NCI-H524 treated with DMSO at 0.1 percent for 48 hours (cell line): ENCODE results near the gene RGS21.
"Not testable (repeated sequence)": the region's sequence is repeated elsewhere in the genome, so short reads cannot be mapped to it uniquely, and the experiment has no call there.

Experiments
- DNase-seq: peaks from one replicate; lab custom pipeline; 2025; lab: John Stamatoyannopoulos, UW

Gene RGS21, protein sequence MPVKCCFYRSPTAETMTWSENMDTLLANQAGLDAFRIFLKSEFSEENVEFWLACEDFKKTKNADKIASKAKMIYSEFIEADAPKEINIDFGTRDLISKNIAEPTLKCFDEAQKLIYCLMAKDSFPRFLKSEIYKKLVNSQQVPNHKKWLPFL

DNA sequence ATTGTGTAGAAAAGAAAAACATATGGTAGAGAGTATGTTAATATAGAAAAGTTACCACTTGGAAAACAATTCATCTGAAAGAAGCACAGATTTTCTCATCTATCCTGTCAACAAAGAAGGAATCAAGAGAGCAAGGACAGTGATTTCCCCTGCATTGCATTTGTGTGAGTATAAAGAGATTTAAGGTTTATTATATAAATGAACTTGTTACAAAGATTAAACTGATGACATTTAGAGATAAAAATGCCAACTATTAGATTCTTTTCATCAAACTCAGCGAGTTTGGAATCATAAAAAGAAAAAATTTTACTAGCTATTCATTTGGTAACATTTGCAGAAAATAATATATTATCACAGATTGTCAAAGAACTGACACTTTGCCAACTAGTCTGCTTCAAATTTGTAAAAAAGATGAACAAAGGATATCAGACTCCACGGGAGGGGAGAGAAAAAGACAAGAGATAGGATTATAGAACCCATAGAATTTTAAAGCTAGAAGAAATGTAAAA is at the start of gene RGS21:
RGS21 (plus strand) TSS at position 51 of the 509 bp plus-strand sequence. CDS start 26,045 bp downstream, outside the sequence.
- DNase-seq: no peak

DNA sequence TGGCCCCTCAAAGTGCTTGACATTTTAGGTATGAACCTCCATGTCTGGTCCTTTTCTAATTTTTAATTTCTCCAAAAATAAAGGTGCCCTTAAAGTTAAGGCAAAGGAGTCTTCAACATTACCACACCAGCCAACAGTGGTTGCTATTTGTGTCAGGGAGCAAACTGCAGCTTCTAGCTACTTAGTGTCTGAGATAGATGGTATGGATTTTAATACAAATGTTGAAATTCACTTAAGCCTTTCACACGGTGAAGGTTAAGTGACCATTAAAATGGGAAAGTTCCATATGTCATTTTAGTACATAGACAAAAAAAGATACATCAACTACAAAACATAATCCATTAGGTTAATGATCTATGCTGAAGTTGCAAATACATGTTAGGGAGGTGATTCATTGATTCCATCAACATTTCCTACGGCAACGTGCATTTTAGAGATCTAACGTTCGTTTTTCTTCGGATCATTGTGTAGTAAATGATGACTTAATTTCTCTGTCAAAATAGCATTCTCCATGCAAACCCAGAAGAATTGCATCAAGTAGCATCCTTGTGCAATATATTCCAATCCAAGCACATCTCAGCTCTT is 48.2 kb upstream of the RGS21 start:
- DNase-seq: no peak

DNA sequence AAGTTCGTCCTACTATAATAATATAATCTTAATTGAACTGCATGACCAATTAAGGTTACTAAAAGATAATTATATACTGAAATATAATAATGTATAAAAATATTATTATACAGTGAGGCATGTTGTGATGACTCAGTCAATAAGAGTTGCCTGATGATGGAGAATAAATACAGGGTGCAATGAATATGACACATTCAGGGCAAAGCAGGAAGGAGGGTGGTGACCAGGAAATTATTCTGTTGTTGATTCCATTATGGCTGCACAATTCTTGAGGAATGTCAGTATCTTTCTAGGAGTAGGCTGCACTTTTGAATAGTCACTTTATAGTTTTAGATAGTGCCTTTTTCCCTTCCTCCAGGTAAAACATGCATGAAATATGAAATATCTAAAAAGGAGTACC is 46.4 kb upstream of the RGS21 start:
- DNase-seq: no peak

DNA sequence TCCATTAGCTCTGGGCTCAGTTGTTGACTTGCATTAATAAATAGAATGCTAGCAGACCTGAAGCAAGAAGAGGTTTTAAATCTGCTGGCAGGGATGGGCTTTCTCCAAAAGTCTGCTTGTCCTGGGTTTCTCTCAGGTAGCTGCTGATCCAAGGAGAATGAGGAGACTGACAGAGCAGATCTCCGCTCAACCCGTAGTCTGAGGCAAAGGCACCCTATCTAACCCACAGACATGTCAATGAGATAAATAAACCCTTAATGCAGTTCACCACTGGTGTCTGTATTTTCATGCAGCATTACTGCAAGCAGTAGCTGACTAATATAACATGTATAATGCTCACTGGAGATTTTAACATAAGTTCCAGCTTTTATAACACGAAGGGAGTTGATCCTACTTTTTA is 44.1 kb upstream of the RGS21 start:
- DNase-seq: no peak

DNA sequence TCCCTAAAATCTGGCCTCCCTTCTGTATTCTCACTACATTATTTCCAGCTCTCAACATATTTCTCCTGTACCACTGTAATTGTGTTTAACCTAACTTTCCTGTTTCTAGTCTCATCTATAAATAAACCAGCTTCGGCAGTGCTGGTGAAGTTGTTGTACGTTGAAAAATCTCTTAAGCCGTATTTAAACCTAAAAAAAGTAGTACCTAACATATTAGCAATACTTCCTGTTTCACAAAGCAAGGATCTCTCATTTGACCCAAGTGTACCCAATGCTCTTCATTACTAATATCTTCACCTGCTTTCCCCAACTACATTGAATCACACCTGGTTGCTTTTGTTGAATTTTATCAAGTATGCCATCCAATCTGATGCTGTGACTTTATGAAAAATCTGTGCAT is 42.2 kb upstream of the RGS21 start:
- DNase-seq: no peak

DNA sequence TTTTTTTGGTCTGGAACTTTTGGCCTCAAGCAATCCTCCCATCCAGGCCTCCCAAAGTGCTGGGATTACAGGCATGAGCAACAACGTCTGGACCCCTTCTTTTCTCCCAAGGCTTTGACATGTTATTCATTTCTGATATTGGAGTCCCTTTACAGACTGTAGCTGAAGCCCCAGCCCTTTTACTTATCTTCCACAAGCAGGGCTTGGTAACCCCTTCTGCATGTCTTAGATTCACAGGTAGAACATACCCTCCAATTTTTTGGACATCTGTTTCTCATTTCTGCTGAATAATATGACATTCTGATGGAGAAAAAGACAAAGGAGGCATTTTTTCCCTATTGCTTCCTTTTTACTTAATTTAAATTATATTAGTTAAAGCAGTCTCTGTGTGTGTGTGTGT is 39.2 kb upstream of the RGS21 start:
- DNase-seq: no peak

DNA sequence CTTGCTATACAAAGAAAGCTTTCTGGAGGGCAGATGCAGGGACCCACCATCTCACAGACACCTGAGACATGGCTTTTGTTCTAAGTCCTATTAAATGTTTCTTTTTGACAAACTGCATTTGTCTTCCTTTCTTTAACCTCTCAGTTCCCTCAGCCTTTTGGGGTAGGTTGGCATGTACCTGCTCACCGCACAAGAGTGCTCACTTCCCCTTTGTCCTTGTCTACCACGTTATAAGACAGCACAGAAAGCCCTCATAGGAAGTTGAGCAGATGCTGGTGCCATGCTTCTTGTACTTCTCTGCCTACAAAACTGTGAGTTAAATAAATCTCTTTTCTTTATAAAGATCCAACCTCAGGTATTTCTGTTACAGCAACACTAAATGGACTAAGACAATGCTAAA is 31.9 kb upstream of the RGS21 start:
- no peak for DNase-seq

DNA sequence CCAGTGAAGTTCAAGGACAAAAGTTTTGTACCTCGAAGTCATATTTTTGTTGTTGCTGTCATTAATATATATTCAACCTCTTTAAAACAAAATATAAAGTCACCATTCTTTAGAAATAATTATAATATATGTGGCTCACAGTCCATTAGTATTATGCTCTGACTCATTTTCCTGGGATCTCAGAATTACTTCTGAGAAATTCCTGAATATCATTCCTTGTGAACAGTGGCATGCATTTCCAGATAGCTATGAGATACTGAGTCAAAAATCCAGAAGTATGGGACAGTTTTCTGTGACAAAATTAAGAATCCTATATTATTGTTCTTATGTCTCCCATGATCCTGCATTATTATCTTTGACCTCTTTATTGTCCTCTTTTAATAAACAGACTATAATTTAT is 13.8 kb upstream of the RGS21 start:
- DNase-seq: no peak

DNA sequence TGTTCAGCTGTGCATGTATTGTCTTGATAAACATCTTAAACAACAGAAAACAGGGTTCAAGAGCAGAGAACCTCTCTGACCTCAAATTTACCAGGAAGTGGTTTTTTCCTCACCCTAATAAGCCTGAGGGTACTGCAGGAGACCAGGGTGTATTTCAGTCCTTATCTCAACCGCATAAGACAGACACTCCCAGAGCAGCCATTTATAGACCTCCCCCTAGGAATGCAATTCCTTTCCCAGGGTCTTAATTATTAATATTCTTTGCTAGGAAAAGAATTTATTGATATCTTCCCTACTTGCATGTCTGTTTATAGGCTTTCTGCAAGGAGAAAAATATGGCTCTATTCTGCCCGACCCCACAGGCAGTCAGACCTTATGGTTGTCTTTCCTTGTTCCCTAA is 8.5 kb upstream of the RGS21 start:
- not testable (repeated sequence) for DNase-seq

DNA sequence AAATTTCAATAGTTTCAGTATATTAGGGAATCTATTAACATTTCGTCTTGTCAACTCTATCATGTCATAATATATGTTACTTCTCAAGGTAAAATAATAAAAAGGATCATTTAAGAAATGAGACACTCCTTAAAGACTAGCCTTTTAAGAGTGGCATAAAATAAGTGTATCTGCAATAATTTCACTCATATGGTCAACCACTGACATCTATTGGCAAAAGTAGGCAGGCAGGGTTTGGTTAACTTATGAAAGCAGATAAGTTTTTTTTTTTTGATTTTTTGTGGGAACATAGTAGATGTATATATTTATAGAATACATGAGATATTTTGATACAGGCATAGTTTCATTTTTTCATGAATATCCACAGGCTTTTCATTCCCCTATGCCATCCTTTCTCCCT is 5.5 kb upstream of the RGS21 start:
- DNase-seq: no peak

DNA sequence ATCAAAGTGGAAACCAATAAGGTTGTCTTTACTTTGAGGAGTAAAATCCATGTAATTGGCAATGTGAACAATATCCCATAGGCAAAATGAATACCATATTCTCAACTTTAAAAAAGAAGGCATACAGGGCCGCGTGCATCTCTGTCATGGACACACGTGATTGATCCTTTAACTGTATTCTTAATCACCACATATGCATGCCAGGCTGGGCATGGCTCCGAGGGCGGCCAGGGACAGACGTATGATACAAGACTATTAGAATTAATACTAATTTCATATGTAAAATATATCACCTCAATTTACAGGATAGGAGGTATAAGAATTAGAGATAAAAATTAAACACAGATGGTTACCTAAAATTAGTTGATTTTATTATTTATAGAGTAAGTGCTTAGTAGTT is 11.2 kb downstream of the RGS21 start:
- no peak for DNase-seq

DNA sequence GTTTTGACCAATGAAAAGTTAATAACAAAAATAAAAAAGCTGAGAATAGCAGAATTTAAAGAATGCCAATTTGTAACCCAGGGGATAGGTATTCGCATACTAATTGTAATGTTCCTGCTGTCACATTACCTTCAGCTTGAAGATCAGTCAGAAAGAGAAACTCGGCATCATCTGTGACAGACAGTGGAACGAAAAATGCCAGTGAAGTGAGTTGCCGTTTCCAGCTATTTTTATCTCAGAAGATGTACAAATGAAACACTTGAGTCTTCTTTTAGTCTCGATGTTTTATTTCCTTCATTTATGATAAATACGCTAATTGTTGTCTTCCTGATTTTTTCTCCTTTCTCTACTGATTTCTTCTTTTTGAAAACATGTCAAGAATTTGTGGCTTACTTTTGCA is 26.1 kb downstream of the RGS21 start:
- no peak for DNase-seq

DNA sequence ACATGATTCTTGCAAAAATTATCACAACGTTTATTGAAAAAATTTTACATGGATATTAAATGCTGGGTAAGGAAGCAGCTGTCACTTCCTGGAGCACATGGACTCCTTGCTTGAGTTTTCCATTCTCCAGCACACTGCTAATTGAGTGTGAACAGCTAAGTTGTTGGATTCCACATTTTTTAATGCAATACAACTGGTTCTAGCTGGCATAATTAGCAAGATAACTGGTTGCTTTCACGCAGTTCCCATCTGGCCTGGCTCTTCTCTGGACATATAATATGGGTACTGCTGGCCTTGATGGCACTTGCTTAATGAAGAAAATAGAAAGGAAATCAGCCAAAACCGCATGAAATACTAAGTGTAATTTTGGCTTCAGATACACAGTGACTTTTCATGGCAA is 26.6 kb downstream of the RGS21 start:
- DNase-seq: peak; percentile 70

DNA sequence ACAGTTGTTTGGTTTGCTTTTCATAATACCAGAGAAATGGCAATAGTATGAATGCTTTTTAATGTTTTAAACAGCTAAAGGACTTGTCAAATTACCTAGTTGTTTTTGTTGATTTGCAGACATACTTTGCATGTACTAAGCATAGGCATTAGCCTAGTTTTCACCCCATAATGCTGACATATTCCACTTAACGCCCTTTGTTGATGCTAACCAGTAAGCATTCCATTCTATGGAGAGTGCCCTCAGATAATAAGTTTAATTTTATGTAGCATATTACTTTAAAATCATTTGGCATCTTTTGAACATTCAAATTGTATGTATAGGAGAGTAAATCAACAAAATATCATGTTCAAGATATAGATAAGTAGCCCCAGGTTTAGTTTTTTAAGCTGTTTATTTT is 32.5 kb downstream of the RGS21 start:
- DNase-seq: no peak

DNA sequence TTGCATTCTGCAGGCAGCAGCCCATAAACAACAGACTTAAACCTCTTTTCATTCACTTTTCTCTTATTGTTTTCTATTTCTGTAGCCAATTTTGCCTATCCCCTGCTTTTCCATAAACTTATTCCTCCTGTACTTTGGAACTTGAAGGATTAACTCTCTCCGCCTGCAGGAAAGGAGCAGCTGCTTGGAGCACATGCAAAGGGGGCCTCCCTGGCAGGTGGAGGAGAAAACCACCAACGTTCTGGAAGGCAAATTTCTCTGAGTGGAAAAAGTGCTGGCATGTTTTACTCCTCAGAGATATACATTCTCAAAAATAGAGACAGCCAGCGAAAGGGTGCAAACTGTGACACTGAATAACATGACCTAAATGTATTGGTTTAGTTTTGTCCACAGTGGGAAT is 33.6 kb downstream of the RGS21 start:
- DNase-seq: no peak

DNA sequence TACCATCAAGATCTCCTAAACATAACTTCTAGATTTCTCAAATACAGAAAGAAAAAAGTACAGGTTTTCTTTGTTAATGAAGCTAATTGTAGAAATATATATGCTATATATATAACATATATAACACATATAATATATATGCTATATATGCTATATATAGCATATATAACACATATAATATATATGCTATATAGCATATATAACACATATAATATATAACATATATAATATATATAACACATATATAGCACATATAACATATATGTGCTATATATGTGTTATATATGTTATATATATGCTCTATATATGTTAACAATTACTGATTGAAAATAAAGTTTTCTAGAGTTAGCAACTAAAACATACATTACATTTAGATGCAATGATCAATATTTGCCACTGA is 34.8 kb downstream of the RGS21 start:
- DNase-seq: no peak

DNA sequence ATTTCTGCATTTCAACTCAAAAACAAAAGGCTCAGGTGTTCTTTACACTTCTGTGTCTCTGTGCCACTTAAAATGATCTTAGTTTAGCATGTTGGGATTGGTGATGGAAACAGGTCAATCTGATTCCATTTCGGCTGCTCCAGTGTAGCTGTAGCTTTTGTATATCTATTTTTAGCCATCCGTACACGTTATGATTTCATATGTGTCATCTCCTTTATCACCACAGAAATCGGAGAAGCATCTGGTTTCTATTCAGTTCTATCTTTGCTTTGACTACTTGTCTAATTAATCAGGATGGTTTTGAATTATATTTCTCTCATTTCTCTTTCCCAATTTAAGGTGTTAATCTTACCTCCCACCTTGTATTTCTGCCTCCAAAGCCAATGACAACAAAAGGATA is 41.1 kb downstream of the RGS21 start:
- DNase-seq: no peak

DNA sequence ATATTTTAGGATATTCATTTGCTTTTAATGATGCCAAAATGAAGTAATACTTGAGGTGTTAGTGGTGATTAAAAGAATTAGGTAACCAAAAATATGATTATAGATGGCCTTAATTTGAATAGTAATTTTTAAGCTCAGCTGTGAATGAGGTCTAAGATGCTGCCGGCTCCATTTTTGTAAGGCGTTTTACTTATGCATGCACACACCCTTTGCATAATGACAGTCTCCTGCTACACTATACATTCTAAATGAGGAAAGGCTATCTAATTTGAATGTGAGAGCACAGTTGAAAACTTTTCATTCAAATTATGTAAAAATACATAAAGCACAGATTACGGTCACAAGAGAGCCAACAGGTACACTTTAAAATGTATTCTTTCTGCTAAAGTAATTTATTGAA is 41.6 kb downstream of the RGS21 start:
- DNase-seq: no peak

DNA sequence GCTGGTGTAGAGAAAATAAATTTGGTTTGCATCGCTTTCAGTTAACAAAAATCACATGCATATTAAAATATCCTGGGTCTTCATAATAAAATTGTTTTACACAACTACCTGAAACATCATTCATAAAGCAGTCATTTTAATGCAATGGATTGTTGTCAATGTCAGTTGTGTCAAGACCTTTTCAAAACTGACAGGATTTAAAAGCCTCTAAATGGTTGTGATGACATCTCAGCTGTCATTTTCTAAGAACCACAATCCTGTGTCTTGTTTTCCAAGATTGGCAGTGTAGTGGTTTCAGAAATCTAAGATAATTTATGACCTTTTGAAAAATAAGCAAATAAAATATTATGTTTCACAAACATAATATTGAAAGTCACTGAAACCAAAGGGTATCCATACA is 42.0 kb downstream of the RGS21 start:
- no peak for DNase-seq

DNA sequence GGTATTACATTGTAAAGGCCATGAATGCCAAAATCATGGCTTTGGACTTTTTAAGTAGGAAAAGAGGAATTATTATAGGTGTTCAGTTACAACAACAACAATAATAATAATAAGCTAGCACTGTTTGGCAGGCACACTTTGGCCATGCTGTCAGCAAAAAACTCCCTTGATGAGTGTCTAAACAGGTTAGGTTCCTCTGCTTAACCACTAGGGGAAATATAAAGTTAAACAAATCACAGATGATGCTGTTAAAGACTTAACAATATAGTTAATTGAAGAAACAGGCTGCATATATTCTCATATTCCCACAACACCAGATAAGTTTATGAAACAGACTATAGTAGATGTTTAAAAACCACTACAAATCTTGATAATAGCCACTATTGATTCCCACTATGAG is 46.4 kb downstream of the RGS21 start:
- DNase-seq: no peak

DNA sequence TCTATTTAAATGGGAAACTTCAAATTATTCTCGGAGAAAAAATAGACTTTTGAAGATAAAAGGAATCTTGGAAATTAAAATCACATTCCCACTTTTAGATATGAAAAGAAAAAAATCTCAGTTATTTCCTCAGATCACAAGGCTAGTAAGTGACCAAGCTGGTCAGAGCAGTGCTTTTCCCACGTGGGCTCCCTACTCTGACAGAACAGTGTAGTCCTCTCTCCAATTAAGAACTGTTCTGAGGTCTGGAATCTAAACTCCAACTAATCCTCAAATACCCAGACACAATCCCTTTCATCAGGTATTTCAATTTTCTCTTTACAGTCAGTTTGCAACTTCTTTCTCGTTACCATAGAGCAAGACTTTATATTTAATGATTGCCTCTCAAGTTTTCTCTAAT is 50.6 kb downstream of the RGS21 start:
- DNase-seq: no peak

DNA sequence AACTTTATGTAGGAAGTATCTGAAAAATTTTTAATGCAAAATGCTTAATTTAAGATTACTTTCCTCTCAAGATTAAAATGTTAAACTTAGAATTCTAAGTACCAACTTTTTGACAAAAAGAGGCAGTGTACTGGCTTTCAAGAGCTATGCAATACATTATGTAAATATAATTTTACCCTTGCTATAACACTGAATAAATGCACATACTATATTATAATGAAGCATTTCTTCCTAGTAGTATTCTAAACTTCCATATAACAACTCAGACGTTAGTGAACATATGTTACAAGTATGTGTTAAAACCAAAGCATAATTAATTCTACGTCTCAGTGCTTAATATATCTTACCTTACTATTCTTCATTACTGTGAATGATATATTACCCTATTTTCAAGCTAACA is 58.5 kb downstream of the RGS21 start:
- no peak for DNase-seq

DNA sequence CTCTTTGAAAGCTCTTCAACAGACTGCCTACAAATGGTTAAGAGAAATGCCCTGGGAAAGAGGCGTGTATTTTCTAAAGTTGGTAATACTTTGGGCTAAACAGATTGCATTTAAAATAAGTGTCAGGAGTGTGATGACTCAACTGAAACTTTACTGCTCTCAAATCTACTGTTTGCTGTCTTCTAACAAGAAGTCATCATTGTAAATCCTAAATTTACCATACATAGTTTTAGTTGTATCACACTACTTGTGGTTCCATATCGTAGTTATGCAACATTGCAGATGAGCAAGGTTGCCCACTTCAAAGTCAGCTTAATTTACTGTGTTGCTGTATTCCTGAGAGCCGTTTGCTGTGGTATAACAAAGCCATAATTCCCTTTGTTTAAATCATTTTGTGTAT is 59.6 kb downstream of the RGS21 start:
- no peak for DNase-seq

DNA sequence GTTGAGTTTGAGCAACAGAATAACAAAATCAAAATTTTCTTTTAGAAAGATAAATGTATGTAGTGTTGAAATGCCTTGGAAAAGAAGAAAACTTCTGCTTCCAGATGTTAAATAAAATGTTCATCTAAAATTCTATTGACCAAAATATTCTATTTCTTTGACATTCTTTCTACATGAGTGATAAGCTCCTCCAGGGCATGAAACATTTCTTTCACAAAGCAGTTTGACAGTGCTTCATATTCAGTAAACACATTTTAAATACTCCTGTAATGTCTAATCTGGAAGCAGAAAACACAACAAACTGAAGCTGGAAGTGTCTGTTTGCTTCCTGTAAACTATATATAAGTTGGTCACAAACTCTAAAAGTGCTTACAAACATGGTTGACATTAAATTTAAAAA is 61.5 kb downstream of the RGS21 start:
- no peak for DNase-seq
